ENCODE measurements around the gene DRC7.
A peak's percentile ranks its signal among the peaks of the same experiment; 100 is the strongest.

DNA sequence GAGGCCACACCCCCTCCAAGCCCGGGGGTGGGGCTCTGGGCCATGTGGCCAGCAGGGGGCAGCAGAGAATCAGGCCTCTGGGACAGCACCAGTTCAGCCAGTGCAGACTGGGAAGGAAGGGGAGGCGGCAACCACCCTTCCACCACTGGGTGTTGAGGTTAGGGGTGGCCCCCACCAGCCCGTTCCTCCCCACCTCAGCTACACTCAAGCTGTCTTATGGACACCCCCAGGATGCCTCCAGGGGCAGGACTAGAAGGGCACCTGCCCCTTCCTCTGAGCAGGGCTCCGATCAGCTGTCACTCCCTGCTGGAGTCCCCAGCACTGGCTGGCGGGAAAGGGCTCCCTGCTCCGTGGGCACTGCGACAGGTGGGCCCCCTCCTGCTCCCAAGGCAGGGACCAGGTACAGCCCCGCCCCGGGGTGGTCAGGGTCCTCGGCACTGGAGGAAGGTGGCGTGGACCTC lies 62.8 kb downstream of the DRC7 start:
- TF ChIP-seq, protein P1, sequence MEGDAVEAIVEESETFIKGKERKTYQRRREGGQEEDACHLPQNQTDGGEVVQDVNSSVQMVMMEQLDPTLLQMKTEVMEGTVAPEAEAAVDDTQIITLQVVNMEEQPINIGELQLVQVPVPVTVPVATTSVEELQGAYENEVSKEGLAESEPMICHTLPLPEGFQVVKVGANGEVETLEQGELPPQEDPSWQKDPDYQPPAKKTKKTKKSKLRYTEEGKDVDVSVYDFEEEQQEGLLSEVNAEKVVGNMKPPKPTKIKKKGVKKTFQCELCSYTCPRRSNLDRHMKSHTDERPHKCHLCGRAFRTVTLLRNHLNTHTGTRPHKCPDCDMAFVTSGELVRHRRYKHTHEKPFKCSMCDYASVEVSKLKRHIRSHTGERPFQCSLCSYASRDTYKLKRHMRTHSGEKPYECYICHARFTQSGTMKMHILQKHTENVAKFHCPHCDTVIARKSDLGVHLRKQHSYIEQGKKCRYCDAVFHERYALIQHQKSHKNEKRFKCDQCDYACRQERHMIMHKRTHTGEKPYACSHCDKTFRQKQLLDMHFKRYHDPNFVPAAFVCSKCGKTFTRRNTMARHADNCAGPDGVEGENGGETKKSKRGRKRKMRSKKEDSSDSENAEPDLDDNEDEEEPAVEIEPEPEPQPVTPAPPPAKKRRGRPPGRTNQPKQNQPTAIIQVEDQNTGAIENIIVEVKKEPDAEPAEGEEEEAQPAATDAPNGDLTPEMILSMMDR (IDR thresholded peaks at IDR 0.05): peak; percentile 72 to 96 (median 94)
- TF ChIP-seq POLR2A (IDR thresholded peaks at IDR 0.05): no peak

Measured in Peyer's patch (tissue), 4 donors.